Stomach (tissue), 9 donors: ENCODE measurements around the gene SNX3. TPM values are rescaled to one million over a fixed set of nuclear protein-coding genes. Genes with fewer than 3 reads are reported as not detected.
"Not testable (repeated sequence)": the region's sequence is repeated elsewhere in the genome, so short reads cannot be mapped to it uniquely, and the experiment has no call there.

Experiments
- DNase-seq, 2 donors: peaks; one replicate each; pipeline versions ENCODE4 v3.0.0 to v3.0.0-alpha.2; 2013 to 2019
- H3K27ac ChIP-seq, 5 donors: fragments of 200-600 bp in 4 of 5; sonication (generic) in 4 of 5; one replicate each; pipeline ENCODE4 v1.5.1; 2013 to 2019; ENCODE audit warnings: mild to moderate bottlenecking in 1 of 5, moderate library complexity in 1 of 5
- H3K27me3 ChIP-seq, 3 donors: fragments of 200-600 bp; sonication (generic); one replicate each; pipeline ENCODE4 v1.5.1; 2017 to 2019; ENCODE audit warnings: mixed run types in 1 of 3
- H3K36me3 ChIP-seq, 4 donors: fragments of 200-600 bp; sonication (generic); 1 replicate in 3 of 4; 2 replicates in 1 of 4; pipeline ENCODE4 v1.5.1; 2016 to 2019
- H3K4me1 ChIP-seq, 4 donors: fragments of 200-600 bp; sonication (generic); one replicate each; pipeline ENCODE4 v1.5.1; 2016 to 2019
- H3K4me3 ChIP-seq, 4 donors: fragments of 200-600 bp; sonication (generic) in 3 of 4; one replicate each; pipeline ENCODE4 v1.5.1; 2016 to 2019; ENCODE audit warnings: mild to moderate bottlenecking in 1 of 4
- H3K9me3 ChIP-seq, 4 donors: fragments of 200-600 bp; sonication (generic); one replicate each; pipeline ENCODE4 v1.5.1; 2016 to 2019
- CTCF ChIP-seq, 7 experiments: fragments of 450-650 bp in 4 of 7; fragments of 200-600 bp in 3 of 7; sonication (generic) in 3 of 7; IDR thresholded peaks; one replicate each; pipeline ENCODE4 v1.5.1; 2016 to 2019; ENCODE audit warnings: antibody characterized with exemption in 7 of 7, control low read depth in 2 of 7, mild to moderate bottlenecking in 1 of 7
- EP300 ChIP-seq: sonication (generic); formaldehyde crosslinking; IDR thresholded peaks from one replicate; pipeline ENCODE4 v1.6.1; 2017; ENCODE audit warnings: antibody characterized with exemption
- POLR2A ChIP-seq, 4 donors: fragments of 450-650 bp; IDR thresholded peaks; one replicate each; pipeline ENCODE4 v1.6.1; 2016; ENCODE audit warnings: antibody characterized with exemption in 4 of 4, control low read depth in 2 of 4, mild to moderate bottlenecking in 1 of 4, moderate library complexity in 1 of 4
- POLR2AphosphoS5 ChIP-seq, 3 donors: sonication (generic); formaldehyde crosslinking; IDR thresholded peaks; one replicate each; pipeline ENCODE4 v1.6.1; 2016; ENCODE audit warnings: antibody characterized with exemption in 3 of 3
- WGBS, 5 donors: extraction: QIAGEN DNeasy Blood & Tissue Kit in 3 of 5; methylation state at CpG; one replicate each; pipeline versions ENCODE4 v1.1.5 to v1.1.7; 2013 to 2018; 5-methylcytosine and 5-hydroxymethylcytosine counted together
- intact Hi-C: fragments of 100-400 bp; cut with DNase I; formaldehyde crosslinking; loops from one replicate; pipeline ENCODE4 v1.15.1; 2023; ENCODE audit warnings: low total_unique reads
- polyA plus RNA-seq, 3 donors: library from polyadenylated mRNA; stranded (reverse); fragments of 200-250 nt; gene quantifications; one replicate each; pipeline ENCODE4 v1.2.3, GENCODE V29; 2013
- total RNA-seq, 5 donors: library from RNA; depleted of rRNA; stranded (reverse); fragments of >200 nt; gene quantifications; one replicate each; pipeline versions ENCODE4 v1.1.0 to v1.2.3, GENCODE V29; 2014 to 2016
- donor health status: healthy with polysubstance abuse.
- donor health status: Bipolar disorder and iron deficiency.
- donor health status: healthy.

The SNX3 gene
- total and polyA plus RNA-seq, 8 donors = 46.1 to 199 (median 144) TPM

GRCh38 chr6:108250240-108250866 is 10.5 kb downstream of the SNX3 start:
- H3K36me3 ChIP-seq = peaks cover 0 to 6% (median 2%) of the 10 kb centered on the region in 4 donors
- no peak overlapping the region for H3K4me3 ChIP-seq
- H3K9me3 ChIP-seq = no peaks in the 10 kb centered on the region
- no peak overlapping the region for H3K27ac ChIP-seq
- no peak for DNase-seq
- TF ChIP-seq CTCF (IDR thresholded peaks at IDR 0.05) = no peak
- TF ChIP-seq POLR2AphosphoS5 (IDR thresholded peaks at IDR 0.05) = no peak
- TF ChIP-seq POLR2A (IDR thresholded peaks at IDR 0.05) = no peak
- TF ChIP-seq EP300 = no peak
- WGBS, 5 donors = 70 to 78% (median 74%) methylated on average over 2 of the region's 2 CpGs
- intact Hi-C loops = no loop called here
- H3K27me3 ChIP-seq = no peaks in the 10 kb centered on the region
- H3K4me1 ChIP-seq = peaks cover 21 to 66% (median 43%) of the 10 kb centered on the region in 4 donors

- DNase-seq = no peak
- WGBS, 5 donors = 81 to 93% (median 89%) methylated on average over 1 of the region's 1 CpG
- Histone ChIP-seq H3K27me3 (no peaks in the 10 kb centered on the region), H3K9me3 (no peaks in the 10 kb centered on the region), H3K4me3 (no peak overlapping the region), H3K4me1 (peaks cover 15 to 50% (median 29%) of the 10 kb centered on the region in 4 donors), H3K36me3 (peaks cover 0 to 14% (median 8%) of the 10 kb centered on the region in 4 donors), H3K27ac (no peak overlapping the region)
- TF ChIP-seq POLR2A (IDR thresholded peaks at IDR 0.05) (no peak), POLR2AphosphoS5 (IDR thresholded peaks at IDR 0.05) (no peak), CTCF (IDR thresholded peaks at IDR 0.05) (no peak), EP300 (no peak)
- intact Hi-C loops = no loop called here
These were observed 12.8 kb downstream of the SNX3 start for GRCh38 chr6:108247965-108248536.

- H3K27ac ChIP-seq, DNase-seq, H3K4me3 ChIP-seq, H3K27me3 ChIP-seq, H3K9me3 ChIP-seq, intact Hi-C loops: not testable (repeated sequence)
- Histone ChIP-seq H3K36me3 (peaks cover 0 to 25% (median 12%) of the 10 kb centered on the region in 4 donors), H3K4me1 (peaks cover 0 to 21% (median 7%) of the 10 kb centered on the region in 4 donors)
- WGBS, 5 donors = 92 to 96% (median 95%) methylated on average over 7 of the region's 7 CpGs
These were observed 15.7 kb downstream of the SNX3 start for GRCh38 chr6:108245095-108245494.

DNA sequence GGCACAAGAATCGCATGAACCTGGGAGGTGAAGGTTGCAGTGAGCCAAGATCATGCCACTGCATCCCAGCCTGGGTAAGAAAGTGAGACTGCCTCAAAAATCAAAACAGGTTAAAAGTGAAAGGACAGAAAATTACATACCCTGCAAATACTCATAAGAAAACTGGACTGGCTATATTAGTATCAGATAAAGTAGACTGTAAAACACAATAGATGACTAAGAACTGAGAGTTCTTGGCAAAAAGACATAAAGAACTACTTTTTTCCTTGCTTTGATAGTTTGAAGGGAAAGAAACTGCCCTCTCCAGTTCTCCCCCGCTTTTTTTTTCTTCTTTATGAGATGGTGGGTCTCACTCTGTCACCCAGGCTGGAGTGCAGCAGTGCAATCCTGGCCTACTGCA is 17.0 kb downstream of the SNX3 start:
- no peak overlapping the region for H3K27ac ChIP-seq
- H3K27me3 ChIP-seq = no peaks in the 10 kb centered on the region
- no peak overlapping the region for H3K4me3 ChIP-seq
- intact Hi-C loops = no loop called here
- peaks cover 0 to 9% (median 3%) of the 10 kb centered on the region in 4 donors for H3K9me3 ChIP-seq
- DNase-seq = no peak
- 86 to 98% (median 95%) methylated on average over 2 of the region's 2 CpGs for WGBS, 5 donors
- TF ChIP-seq POLR2AphosphoS5 (IDR thresholded peaks at IDR 0.05) (no peak), EP300 (no peak), POLR2A (IDR thresholded peaks at IDR 0.05) (no peak)
- peaks cover 0 to 21% (median 16%) of the 10 kb centered on the region in 4 donors for H3K36me3 ChIP-seq
- H3K4me1 ChIP-seq = peaks cover 0 to 8% (median 3%) of the 10 kb centered on the region in 4 donors

GRCh38 chr6:108242721-108243120 is 18.1 kb downstream of the SNX3 start:
- DNase-seq = no peak
- Histone ChIP-seq H3K4me3 (no peak overlapping the region), H3K27me3 (no peaks in the 10 kb centered on the region), H3K27ac (no peak overlapping the region), H3K9me3 (peaks cover 0 to 9% (median 3%) of the 10 kb centered on the region in 4 donors), H3K36me3 (peaks cover 0 to 22% (median 20%) of the 10 kb centered on the region in 4 donors), H3K4me1 (peaks cover 0 to 7% (median 0%) of the 10 kb centered on the region in 4 donors)
- intact Hi-C loops = no loop called here
- TF ChIP-seq POLR2AphosphoS5 (IDR thresholded peaks at IDR 0.05) (no peak), CTCF (IDR thresholded peaks at IDR 0.05) (no peak), POLR2A (IDR thresholded peaks at IDR 0.05) (no peak), EP300 (no peak)
- WGBS, 5 donors = 91 to 100% (median 97%) methylated on average over 2 of the region's 2 CpGs
